Stimulated activated CD8-positive, alpha-beta memory T cell treated with anti-CD3 and anti-CD28 coated beads, Interleukin-4, amount 100 ng/mL, for 1 hour (primary cell): Measurements from ENCODE around the gene TMEM121.

ENCODE experiments used
- DNase-seq, 2 donors: peaks; one replicate each; pipeline ENCODE4 v3.0.0-alpha.2; 2020; ENCODE audit warnings: low read depth in 2 of 2, low spot score in 1 of 2

Gene TMEM121

GRCh38 chr14:105497671-105498429 lies 28.5 kb upstream of the TMEM121 start:
- no peak for DNase-seq

GRCh38 chr14:105498430-105499255 lies 27.7 kb upstream of the TMEM121 start:
- DNase-seq, result no peak

- no peak for DNase-seq
These were observed 26.9 kb upstream of the TMEM121 start for GRCh38 chr14:105499256-105500035.

- DNase-seq, result no peak
These were observed 26.2 kb upstream of the TMEM121 start for GRCh38 chr14:105500036-105500725.

GRCh38 chr14:105500726-105501101 lies 25.7 kb upstream of the TMEM121 start:
- DNase-seq, result no peak

GRCh38 chr14:105501504-105502291 lies 24.7 kb upstream of the TMEM121 start:
- DNase-seq, result no peak

- no peak for DNase-seq
These were observed 23.7 kb upstream of the TMEM121 start for GRCh38 chr14:105502446-105503295.

GRCh38 chr14:105503296-105503640 lies 23.1 kb upstream of the TMEM121 start:
- DNase-seq, result no peak

- no peak for DNase-seq
These were observed 22.3 kb upstream of the TMEM121 start for GRCh38 chr14:105503935-105504692.

GRCh38 chr14:105505101-105505500 lies 21.3 kb upstream of the TMEM121 start:
- DNase-seq, result no peak

- no peak for DNase-seq
These were observed 19.1 kb upstream of the TMEM121 start for GRCh38 chr14:105507247-105507646.

- DNase-seq, result no peak
These were observed 18.3 kb upstream of the TMEM121 start for GRCh38 chr14:105508069-105508468.

- DNase-seq, result no peak
These were observed 17.8 kb upstream of the TMEM121 start for GRCh38 chr14:105508601-105509000.

- DNase-seq, result no peak
These were observed 9.3 kb upstream of the TMEM121 start for GRCh38 chr14:105517096-105517495.

GRCh38 chr14:105519946-105520698 lies 6.3 kb upstream of the TMEM121 start:
- no peak for DNase-seq

GRCh38 chr14:105525326-105525725 lies 1.1 kb upstream of the TMEM121 start:
- no peak for DNase-seq

- no peak for DNase-seq
These were observed 495 bp downstream of the TMEM121 start for GRCh38 chr14:105526776-105527380.
